HEK293 (cell line): ENCODE results near the gene SESTD1.

Experiments
- CTCF ChIA-PET: fragments of 350-600 bp; formaldehyde crosslinking; extraction: SDS; loops from one replicate; lab custom pipeline; 2021; ENCODE audit warnings: antibody characterized with exemption; lab: Yijun Ruan, JAX
- POLR2A ChIA-PET: fragments of 300-600 bp; formaldehyde crosslinking; extraction: SDS; loops from one replicate; lab custom pipeline; 2020; ENCODE audit warnings: antibody characterized with exemption, inconsistent platforms; lab: Yijun Ruan, JAX
- H3K27ac ChIP-seq: fragments of 200-500 bp; sonication (Bioruptor generic); 2 replicates; pipeline ENCODE4 v1.5.1; 2014; ENCODE audit warnings: low read depth, low read length, control low read depth, inconsistent platforms; ENCODE audit errors: extremely low read depth
- H3K36me3 ChIP-seq, 2 experiments: fragments of 200-500 bp in 1 of 2; sonication (Bioruptor generic) in 1 of 2; 1 replicate in 1 of 2; 2 replicates in 1 of 2; pipeline ENCODE4 v1.5.1; 2014 to 2017; ENCODE audit warnings: inconsistent platforms in 2 of 2, low read length in 2 of 2; ENCODE audit not compliant: control insufficient read depth in 2 of 2, insufficient read depth in 1 of 2
- H3K4me1 ChIP-seq: fragments of 200-500 bp; sonication (Bioruptor generic); 2 replicates; pipeline ENCODE4 v1.5.1; 2014; ENCODE audit warnings: mild to moderate bottlenecking, low read length, inconsistent platforms; ENCODE audit not compliant: control insufficient read depth, insufficient read depth
- H3K4me3 ChIP-seq: 2 replicates; pipeline ENCODE4 v1.5.1; 2011; ENCODE audit warnings: low read depth, mild to moderate bottlenecking, control low read depth, low read length, moderate library complexity
- H3K9me3 ChIP-seq: fragments of 200-500 bp; sonication (Bioruptor generic); 2 replicates; pipeline ENCODE4 v1.5.1; 2014; ENCODE audit warnings: low read depth, low read length, inconsistent platforms; ENCODE audit not compliant: control insufficient read depth, insufficient read depth
- EGR2 ChIP-seq: fragments of 450-650 bp; formaldehyde crosslinking; IDR thresholded peaks from 2 replicates; pipeline ENCODE4 v1.5.1; 2016; ENCODE audit warnings: low read depth, missing biosample characterization, missing genetic modification characterization
- GLIS1 ChIP-seq: fragments of 450-650 bp; formaldehyde crosslinking; IDR thresholded peaks from 2 replicates; pipeline ENCODE4 v1.5.1; 2016; ENCODE audit warnings: missing biosample characterization, missing genetic modification characterization
- GLIS2 ChIP-seq: fragments of 450-650 bp; formaldehyde crosslinking; IDR thresholded peaks from 2 replicates; pipeline ENCODE4 v1.5.1; 2016; ENCODE audit warnings: missing biosample characterization, missing genetic modification characterization
- HIC1 ChIP-seq: fragments of 450-650 bp; formaldehyde crosslinking; IDR thresholded peaks from 2 replicates; pipeline ENCODE4 v1.5.1; 2016; ENCODE audit warnings: missing biosample characterization, missing genetic modification characterization
- HOXD13 ChIP-seq: sonication (generic); formaldehyde crosslinking; IDR thresholded peaks from 2 replicates; pipeline ENCODE4 v1.8.0; 2022; ENCODE audit warnings: missing genetic modification reagents, borderline replicate concordance
- IKZF3 ChIP-seq: fragments of 450-650 bp; IDR thresholded peaks from 2 replicates; pipeline ENCODE4 v1.5.0; 2018; ENCODE audit warnings: missing biosample characterization, mild to moderate bottlenecking, missing genetic modification characterization, moderate library complexity
- MZF1 ChIP-seq: fragments of 450-650 bp; formaldehyde crosslinking; IDR thresholded peaks from 2 replicates; pipeline ENCODE4 v1.5.1; 2017; ENCODE audit warnings: missing biosample characterization, missing genetic modification characterization, borderline replicate concordance
- PATZ1 ChIP-seq: fragments of 450-650 bp; formaldehyde crosslinking; IDR thresholded peaks from 2 replicates; pipeline ENCODE4 v1.5.1; 2016; ENCODE audit warnings: missing biosample characterization, missing genetic modification characterization
- PRDM1 ChIP-seq: fragments of 450-650 bp; formaldehyde crosslinking; IDR thresholded peaks from 2 replicates; pipeline ENCODE4; 2016; ENCODE audit warnings: missing biosample characterization, missing genetic modification characterization
- ZFP37 ChIP-seq: fragments of 450-650 bp; formaldehyde crosslinking; IDR thresholded peaks from 2 replicates; pipeline ENCODE4 v1.5.1; 2016; ENCODE audit warnings: missing biosample characterization, missing genetic modification characterization
- ZNF114 ChIP-seq: fragments of 450-650 bp; formaldehyde crosslinking; IDR thresholded peaks from 2 replicates; pipeline ENCODE4 v1.5.0; 2017; ENCODE audit warnings: missing biosample characterization, missing genetic modification characterization
- ZNF175 ChIP-seq: fragments of 450-650 bp; formaldehyde crosslinking; IDR thresholded peaks from 2 replicates; pipeline ENCODE4 v1.5.1; 2016; ENCODE audit warnings: missing biosample characterization, missing genetic modification characterization
- ZNF501 ChIP-seq: fragments of 450-650 bp; formaldehyde crosslinking; IDR thresholded peaks from 2 replicates; pipeline ENCODE4 v1.5.1; 2016; ENCODE audit warnings: missing biosample characterization, missing genetic modification characterization
- ZNF548 ChIP-seq: fragments of 450-650 bp; formaldehyde crosslinking; IDR thresholded peaks from 2 replicates; pipeline ENCODE4 v1.5.1; 2016; ENCODE audit warnings: missing biosample characterization, missing genetic modification characterization
- ZNF610 ChIP-seq: fragments of 450-650 bp; formaldehyde crosslinking; IDR thresholded peaks from 2 replicates; pipeline ENCODE4 v1.5.1; 2016; ENCODE audit warnings: missing biosample characterization, missing genetic modification characterization, borderline replicate concordance
- ZNF707 ChIP-seq: fragments of 450-650 bp; formaldehyde crosslinking; IDR thresholded peaks from 2 replicates; pipeline ENCODE4 v1.5.1; 2016; ENCODE audit warnings: missing biosample characterization, missing genetic modification characterization
- ZNF791 ChIP-seq: fragments of 450-650 bp; formaldehyde crosslinking; IDR thresholded peaks from 2 replicates; pipeline ENCODE4 v1.5.1; 2016; ENCODE audit warnings: missing biosample characterization, missing genetic modification characterization
- ZSCAN4 ChIP-seq: fragments of 450-650 bp; formaldehyde crosslinking; IDR thresholded peaks from 2 replicates; pipeline ENCODE4 v1.5.1; 2017; ENCODE audit warnings: missing biosample characterization, missing genetic modification characterization
- TF ChIP-seq, protein P1 (sequence below): fragments of 450-650 bp; formaldehyde crosslinking; IDR thresholded peaks from 2 replicates; pipeline ENCODE4; 2016; ENCODE audit warnings: missing biosample characterization, missing genetic modification characterization
- TF ChIP-seq, protein P2 (sequence below): fragments of 450-650 bp; formaldehyde crosslinking; IDR thresholded peaks from 2 replicates; pipeline ENCODE4 v1.5.1; 2016; ENCODE audit warnings: missing biosample characterization, missing genetic modification characterization

Gene SESTD1

GRCh38 chr2:179255129-179255528 is 9.5 kb downstream of the SESTD1 start:
- H3K36me3 ChIP-seq = no peaks in the 10 kb centered on the region
- ChIA-PET CTCF (no interaction called here), POLR2A (interaction anchor here (0.8 kb wide), 1 partner anchor 804 kb away, joined by 3 read pairs; the partner anchor contains the start of genes PJVK and PRKRA)
- no peak overlapping the region for H3K27ac ChIP-seq
- peaks cover 9% of the 10 kb centered on the region; the same call in 1 of the 2 replicates for H3K4me1 ChIP-seq
- H3K4me3 ChIP-seq = no peak overlapping the region
- H3K9me3 ChIP-seq = no peaks in the 10 kb centered on the region
- peak; percentile 71 for TF ChIP-seq PRDM1 (tag by site-specific recombination)
- no peak for TF ChIP-seq IKZF3
- TF ChIP-seq, all 188 proteins: peak for 1

DNA sequence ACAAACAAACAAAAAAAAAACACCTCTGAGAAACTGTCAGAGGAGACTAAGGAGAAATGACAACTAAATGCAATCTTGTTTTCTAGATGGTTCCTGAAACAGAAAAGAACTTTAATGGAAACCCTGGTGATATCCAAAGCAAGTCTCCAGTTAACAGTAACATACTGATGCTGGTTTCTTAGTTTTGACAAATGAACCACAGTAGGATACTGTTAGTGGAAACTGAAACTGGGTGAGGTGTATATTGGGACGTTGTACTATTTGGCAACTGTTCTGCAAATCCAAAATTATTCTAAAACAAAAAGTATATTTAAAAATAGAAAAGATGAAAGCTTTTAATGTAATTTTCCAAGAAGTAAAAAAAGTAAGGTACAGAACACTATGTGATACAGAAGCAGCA is 11.4 kb downstream of the SESTD1 start:
- H3K9me3 ChIP-seq = no peaks in the 10 kb centered on the region
- TF ChIP-seq, protein P1, sequence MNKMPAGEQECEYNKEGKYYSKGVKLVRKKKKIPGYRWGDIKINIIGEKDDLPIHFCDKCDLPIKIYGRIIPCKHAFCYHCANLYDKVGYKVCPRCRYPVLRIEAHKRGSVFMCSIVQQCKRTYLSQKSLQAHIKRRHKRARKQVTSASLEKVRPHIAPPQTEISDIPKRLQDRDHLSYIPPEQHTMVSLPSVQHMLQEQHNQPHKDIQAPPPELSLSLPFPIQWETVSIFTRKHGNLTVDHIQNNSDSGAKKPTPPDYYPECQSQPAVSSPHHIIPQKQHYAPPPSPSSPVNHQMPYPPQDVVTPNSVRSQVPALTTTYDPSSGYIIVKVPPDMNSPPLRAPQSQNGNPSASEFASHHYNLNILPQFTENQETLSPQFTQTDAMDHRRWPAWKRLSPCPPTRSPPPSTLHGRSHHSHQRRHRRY (tag by site-specific recombination) = no peak
- TF ChIP-seq ZNF791 (tag by site-specific recombination) = no peak
- TF ChIP-seq, protein P2, sequence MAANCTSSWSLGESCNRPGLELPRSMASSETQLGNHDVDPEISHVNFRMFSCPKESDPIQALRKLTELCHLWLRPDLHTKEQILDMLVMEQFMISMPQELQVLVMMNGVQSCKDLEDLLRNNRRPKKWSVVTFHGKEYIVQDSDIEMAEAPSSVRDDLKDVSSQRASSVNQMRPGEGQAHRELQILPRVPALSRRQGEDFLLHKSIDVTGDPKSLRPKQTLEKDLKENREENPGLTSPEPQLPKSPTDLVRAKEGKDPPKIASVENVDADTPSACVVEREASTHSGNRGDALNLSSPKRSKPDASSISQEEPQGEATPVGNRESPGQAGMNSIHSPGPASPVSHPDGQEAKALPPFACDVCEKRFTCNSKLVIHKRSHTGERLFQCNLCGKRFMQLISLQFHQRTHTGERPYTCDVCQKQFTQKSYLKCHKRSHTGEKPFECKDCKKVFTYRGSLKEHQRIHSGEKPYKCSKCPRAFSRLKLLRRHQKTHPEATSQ (tag by site-specific recombination) = no peak
- no peak for TF ChIP-seq ZFP37 (tag by site-specific recombination)
- TF ChIP-seq MZF1 (tag by site-specific recombination) = no peak
- no peak for TF ChIP-seq HOXD13 (CRISPR knock-in tag)
- TF ChIP-seq ZNF610 = no peak
- no peak for TF ChIP-seq GLIS2 (tag by site-specific recombination)
- no peak for TF ChIP-seq ZNF501 (tag by site-specific recombination)
- TF ChIP-seq PATZ1 (tag by site-specific recombination) = no peak
- TF ChIP-seq HIC1 (tag by site-specific recombination) = no peak
- no peak for TF ChIP-seq EGR2
- TF ChIP-seq ZSCAN4 (tag by site-specific recombination) = no peak
- TF ChIP-seq GLIS1 (tag by site-specific recombination) = no peak
- no peak for TF ChIP-seq ZNF707
- no peak for TF ChIP-seq PRDM1 (tag by site-specific recombination)
- no peak for TF ChIP-seq ZNF175 (tag by site-specific recombination)
- TF ChIP-seq ZNF114 (tag by site-specific recombination) = no peak
- TF ChIP-seq ZNF548 (tag by site-specific recombination) = no peak
- no peaks in the 10 kb centered on the region for H3K36me3 ChIP-seq
- POLR2A ChIA-PET = no interaction called here
- H3K4me3 ChIP-seq = no peak overlapping the region
- no peak overlapping the region for H3K27ac ChIP-seq
- CTCF ChIA-PET = interaction anchor here (0.6 kb wide), 1 partner anchor 158 kb away, joined by 3 read pairs; no protein-coding TSS in a partner anchor
- peaks cover 9% of the 10 kb centered on the region; the same call in 1 of the 2 replicates for H3K4me1 ChIP-seq
